ENCODE data around the gene UBA52.
A peak's percentile ranks its signal among the peaks of the same experiment; 100 is the strongest.

UBA52 gene

GRCh38 chr19:18606281-18607225 is 34.9 kb downstream of the UBA52 start, which contains the start of gene CRLF1:
Gene CRLF1, minus strand, starts transcription at chr19:18606799. Its CDS starts 143 bp downstream, at chr19:18606656.
- H3K36me3 Mint-ChIP-seq (ENCODE audit: low read depth), result no peaks in the 10 kb centered on the region
- no peak within 1 kb of the TSS for H3K27ac Mint-ChIP-seq
- H3K4me3 Mint-ChIP-seq, result no peak within 1 kb of the TSS
- DNase-seq, result no peak
- peaks cover 80% of the 10 kb centered on the region for H3K27me3 Mint-ChIP-seq
- H3K4me1 Mint-ChIP-seq (ENCODE audit: low read depth), result peaks cover 14% of the 10 kb centered on the region
- no peaks in the 10 kb centered on the region for H3K9me3 Mint-ChIP-seq

GRCh38 chr19:18607226-18608101 is 35.8 kb downstream of the UBA52 start:
- peaks cover 79% of the 10 kb centered on the region for H3K27me3 Mint-ChIP-seq
- no peak overlapping the region for H3K27ac Mint-ChIP-seq
- peaks cover 21% of the 10 kb centered on the region for H3K4me1 Mint-ChIP-seq (ENCODE audit: low read depth)
- H3K36me3 Mint-ChIP-seq (ENCODE audit: low read depth), result no peaks in the 10 kb centered on the region
- no peaks in the 10 kb centered on the region for H3K9me3 Mint-ChIP-seq
- H3K4me3 Mint-ChIP-seq, result no peak overlapping the region
- DNase-seq, result no peak

GRCh38 chr19:18608102-18608804 is 36.6 kb downstream of the UBA52 start:
- Mint-ChIP-seq H3K9me3 (no peaks in the 10 kb centered on the region), H3K27me3 (peaks cover 76% of the 10 kb centered on the region), H3K4me1 (ENCODE audit: low read depth) (peaks cover 23% of the 10 kb centered on the region), H3K4me3 (no peak overlapping the region), H3K36me3 (ENCODE audit: low read depth) (no peaks in the 10 kb centered on the region), H3K27ac (no peak overlapping the region)
- no peak for DNase-seq

DNA sequence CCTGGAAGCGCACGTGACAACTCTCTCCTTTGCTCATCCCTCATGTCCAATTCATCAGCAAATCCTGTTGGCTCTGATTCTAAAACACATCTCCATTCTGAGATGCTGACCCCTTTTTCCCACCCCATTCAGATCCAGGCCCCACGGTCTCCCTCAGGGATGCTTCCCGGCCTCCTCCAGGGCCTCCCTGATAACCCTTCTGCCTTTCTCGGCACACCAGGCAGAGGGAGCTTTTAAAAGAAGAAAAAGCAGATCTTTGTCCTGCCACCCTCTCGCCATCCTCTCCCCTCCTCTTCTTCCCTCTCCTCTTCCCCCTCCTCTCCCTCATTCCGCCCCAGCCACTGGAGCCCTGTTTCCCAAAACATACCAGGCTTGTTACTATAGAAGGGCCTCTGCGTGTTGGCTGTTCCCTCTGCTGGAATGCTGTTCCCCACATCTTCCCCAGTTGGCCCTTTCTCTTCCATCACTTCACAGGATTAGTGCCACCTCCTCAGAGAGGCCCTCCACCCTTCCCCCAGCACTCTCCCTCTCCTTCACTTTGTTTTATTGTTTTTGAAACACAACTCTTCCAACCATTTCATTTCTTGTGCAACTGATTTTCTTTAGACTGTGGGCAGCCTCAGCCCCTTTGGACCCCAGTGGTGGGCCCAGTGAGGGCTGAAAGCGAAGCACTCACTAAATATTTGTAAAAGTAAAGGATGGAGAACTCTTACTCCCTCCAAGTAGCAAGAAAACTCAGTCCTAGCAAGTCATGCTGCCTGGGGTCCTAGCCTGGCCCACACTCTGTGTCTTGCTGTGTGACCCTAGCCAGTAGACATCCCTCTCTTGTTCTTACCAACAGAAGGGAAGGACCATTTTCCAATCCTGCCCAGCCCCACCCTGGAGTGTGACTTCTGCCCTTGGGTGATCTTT is 37.4 kb downstream of the UBA52 start:
- Mint-ChIP-seq H3K36me3 (ENCODE audit: low read depth) (no peaks in the 10 kb centered on the region), H3K27me3 (peaks cover 80% of the 10 kb centered on the region), H3K4me1 (ENCODE audit: low read depth) (peaks cover 24% of the 10 kb centered on the region), H3K4me3 (no peak overlapping the region), H3K27ac (no peak overlapping the region), H3K9me3 (no peaks in the 10 kb centered on the region)
- DNase-seq, result no peak

DNA sequence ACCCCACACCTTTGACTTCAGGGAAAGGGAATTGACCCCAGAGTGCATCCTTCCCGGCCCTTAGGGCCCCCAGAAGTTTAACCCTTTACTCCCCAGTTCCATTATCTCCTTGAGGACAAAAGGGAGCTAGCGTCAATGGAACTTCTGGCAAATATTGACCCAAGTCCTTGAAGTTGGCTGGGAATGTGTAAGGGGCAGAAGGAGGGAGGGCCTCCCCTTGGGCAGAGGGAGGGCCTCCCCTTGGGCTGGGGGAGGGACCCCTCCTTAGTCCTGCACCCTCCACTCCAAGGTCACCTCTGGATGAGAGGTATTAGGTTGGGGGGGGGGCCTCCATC is 38.0 kb downstream of the UBA52 start:
- H3K4me3 Mint-ChIP-seq, result no peak overlapping the region
- H3K27ac Mint-ChIP-seq, result no peak overlapping the region
- H3K4me1 Mint-ChIP-seq (ENCODE audit: low read depth), result peaks cover 24% of the 10 kb centered on the region
- peaks cover 80% of the 10 kb centered on the region for H3K27me3 Mint-ChIP-seq
- no peaks in the 10 kb centered on the region for H3K36me3 Mint-ChIP-seq (ENCODE audit: low read depth)
- DNase-seq, result no peak
- no peaks in the 10 kb centered on the region for H3K9me3 Mint-ChIP-seq

- Mint-ChIP-seq H3K4me3 (no peak overlapping the region), H3K36me3 (ENCODE audit: low read depth) (no peaks in the 10 kb centered on the region), H3K4me1 (ENCODE audit: low read depth) (peaks cover 24% of the 10 kb centered on the region), H3K9me3 (no peaks in the 10 kb centered on the region), H3K27ac (no peak overlapping the region), H3K27me3 (peaks cover 79% of the 10 kb centered on the region)
- DNase-seq, result no peak
Measured at GRCh38 chr19:18610245-18610555, 38.5 kb downstream of the UBA52 start.

- no peak overlapping the region for H3K27ac Mint-ChIP-seq
- DNase-seq, result no peak
- no peaks in the 10 kb centered on the region for H3K9me3 Mint-ChIP-seq
- H3K4me1 Mint-ChIP-seq (ENCODE audit: low read depth), result peaks cover 22% of the 10 kb centered on the region
- H3K27me3 Mint-ChIP-seq, result peaks cover 79% of the 10 kb centered on the region
- no peak overlapping the region for H3K4me3 Mint-ChIP-seq
- H3K36me3 Mint-ChIP-seq (ENCODE audit: low read depth), result no peaks in the 10 kb centered on the region
Measured at GRCh38 chr19:18610556-18611326, 39.1 kb downstream of the UBA52 start.

GRCh38 chr19:18611327-18612050 is 39.8 kb downstream of the UBA52 start:
- peaks cover 22% of the 10 kb centered on the region for H3K4me1 Mint-ChIP-seq (ENCODE audit: low read depth)
- H3K27ac Mint-ChIP-seq, result no peak overlapping the region
- no peaks in the 10 kb centered on the region for H3K9me3 Mint-ChIP-seq
- no peaks in the 10 kb centered on the region for H3K36me3 Mint-ChIP-seq (ENCODE audit: low read depth)
- H3K4me3 Mint-ChIP-seq, result peak overlapping the region; percentile 62
- H3K27me3 Mint-ChIP-seq, result peaks cover 86% of the 10 kb centered on the region
- no peak for DNase-seq

DNA sequence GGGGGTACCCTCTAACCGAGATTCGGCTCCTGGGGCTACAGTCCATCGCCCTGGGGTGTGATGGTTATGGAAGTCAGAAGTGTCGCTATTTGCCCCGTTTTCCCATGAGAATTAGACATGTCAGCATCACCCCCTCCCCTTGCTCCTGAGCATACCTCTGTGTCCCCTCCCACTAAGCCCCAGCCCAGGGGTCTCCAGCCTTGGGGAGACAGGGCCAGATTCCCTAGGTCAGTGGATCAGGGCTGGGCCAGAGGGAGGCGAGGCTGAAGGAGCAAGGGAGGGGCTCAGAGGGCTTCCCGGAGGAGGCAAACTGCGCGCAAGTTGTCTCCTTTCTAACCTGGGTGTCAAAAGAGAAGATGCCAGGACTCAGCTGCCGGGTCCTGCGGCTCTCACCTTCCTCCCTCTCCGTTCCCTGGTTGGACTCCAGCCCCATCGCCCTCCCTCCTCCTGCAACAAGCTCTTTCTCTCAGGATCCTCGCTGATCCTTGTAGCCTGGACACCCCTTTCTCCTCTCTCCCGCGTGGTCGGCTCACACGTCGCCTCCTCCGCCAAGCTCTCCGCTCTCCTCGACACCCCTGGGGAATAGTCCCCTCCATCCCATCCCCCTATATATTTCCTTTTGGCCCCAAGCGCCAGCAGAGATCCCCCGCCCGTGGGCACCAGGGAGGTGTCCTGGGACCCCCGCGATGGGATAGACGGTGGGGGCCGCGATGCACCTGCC is 40.6 kb downstream of the UBA52 start:
- Mint-ChIP-seq H3K4me1 (ENCODE audit: low read depth) (peaks cover 22% of the 10 kb centered on the region), H3K4me3 (peak overlapping the region; percentile 62), H3K27ac (no peak overlapping the region), H3K9me3 (no peaks in the 10 kb centered on the region), H3K27me3 (peaks cover 87% of the 10 kb centered on the region), H3K36me3 (ENCODE audit: low read depth) (no peaks in the 10 kb centered on the region)
- no peak for DNase-seq

DNA sequence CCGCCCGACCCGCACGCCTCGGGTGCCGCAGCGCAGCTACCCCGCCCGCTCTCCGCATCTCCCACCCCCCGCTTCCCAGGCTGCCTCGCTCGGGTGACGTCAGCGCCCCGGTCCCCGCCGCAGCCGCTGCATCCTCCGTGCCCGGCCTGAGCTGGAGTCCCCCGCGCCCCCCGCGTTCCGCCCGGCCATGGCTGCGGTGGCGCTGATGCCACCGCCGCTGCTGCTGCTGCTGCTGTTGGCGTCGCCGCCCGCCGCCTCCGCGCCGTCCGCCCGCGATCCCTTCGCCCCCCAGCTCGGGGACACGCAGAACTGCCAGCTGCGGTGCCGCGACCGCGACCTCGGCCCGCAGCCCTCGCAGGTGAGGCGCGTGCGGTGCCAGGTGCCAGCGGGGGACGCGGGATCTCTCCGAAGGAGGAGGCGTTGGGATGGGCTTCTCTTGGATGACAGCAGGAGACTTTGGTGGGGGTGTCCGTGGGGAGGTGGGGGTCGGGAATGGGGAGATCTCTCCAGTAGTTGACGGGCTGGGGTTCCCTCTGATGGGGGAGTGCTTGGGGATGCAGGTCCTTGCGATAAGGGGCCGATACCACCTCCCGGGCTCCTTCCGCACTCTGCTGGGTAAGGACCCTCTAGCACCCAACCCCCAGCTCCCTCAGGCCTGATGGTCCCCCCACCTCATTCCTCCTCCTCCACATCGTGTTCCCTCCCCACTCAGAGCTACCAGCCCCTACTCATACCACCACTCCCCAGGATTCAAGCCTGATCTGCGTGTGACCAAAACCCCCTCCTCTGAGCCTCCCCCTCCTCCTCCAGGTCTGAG is 41.3 kb downstream of the UBA52 start, which contains the start of gene TMEM59L:
Gene TMEM59L, plus strand, starts transcription at position 99 of the 817 bp plus-strand sequence. Its CDS starts 89 bp downstream, at position 188.
- peak within 1 kb of the TSS; percentile 62 for H3K4me3 Mint-ChIP-seq
- H3K4me1 Mint-ChIP-seq (ENCODE audit: low read depth), result peaks cover 17% of the 10 kb centered on the region
- peaks cover 87% of the 10 kb centered on the region for H3K27me3 Mint-ChIP-seq
- no peaks in the 10 kb centered on the region for H3K36me3 Mint-ChIP-seq (ENCODE audit: low read depth)
- H3K9me3 Mint-ChIP-seq, result no peaks in the 10 kb centered on the region
- H3K27ac Mint-ChIP-seq, result no peak within 1 kb of the TSS
- peak; percentile 64 for DNase-seq

DNA sequence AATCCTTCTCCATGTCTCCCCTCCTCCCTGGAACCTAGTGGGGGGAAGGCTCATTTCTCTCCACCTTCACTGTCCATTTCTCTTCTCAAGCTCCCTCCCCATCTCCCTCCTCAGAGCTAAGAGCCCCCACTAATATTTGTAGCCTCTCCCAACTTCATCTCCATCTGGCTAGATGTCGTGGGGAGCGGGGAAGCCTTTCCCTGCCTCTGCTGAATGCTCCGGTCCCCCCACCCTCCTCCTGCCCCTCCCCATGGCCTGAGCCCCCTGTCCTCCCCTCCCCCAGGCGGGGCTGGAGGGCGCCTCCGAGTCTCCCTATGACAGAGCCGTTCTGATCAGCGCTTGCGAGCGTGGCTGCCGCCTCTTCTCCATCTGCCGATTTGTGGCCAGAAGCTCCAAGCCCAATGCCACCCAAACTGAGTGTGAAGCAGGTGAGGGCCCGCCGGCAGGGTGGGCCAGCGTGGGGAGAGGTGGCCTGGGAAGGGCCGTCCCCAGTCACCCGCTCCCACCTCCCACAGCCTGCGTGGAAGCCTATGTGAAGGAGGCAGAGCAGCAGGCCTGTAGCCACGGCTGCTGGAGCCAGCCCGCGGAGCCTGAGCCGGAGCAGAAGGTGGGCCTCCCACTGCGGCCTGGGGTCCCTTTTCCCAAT is 42.1 kb downstream of the UBA52 start:
- Mint-ChIP-seq H3K27me3 (peaks cover 80% of the 10 kb centered on the region), H3K4me1 (ENCODE audit: low read depth) (peaks cover 16% of the 10 kb centered on the region), H3K4me3 (peak overlapping the region; percentile 38), H3K9me3 (no peaks in the 10 kb centered on the region), H3K36me3 (ENCODE audit: low read depth) (no peaks in the 10 kb centered on the region), H3K27ac (no peak overlapping the region)
- DNase-seq, result no peak
